ENCODE measurements around the gene ACER2. TPM values are rescaled to one million over a fixed set of nuclear protein-coding genes. Genes with fewer than 3 reads are reported as not detected.
"Not testable (repeated sequence)": the region's sequence is repeated elsewhere in the genome, so short reads cannot be mapped to it uniquely, and the experiment has no call there.

ACER2 gene
- total RNA-seq, 1 donor from 2014 or later: 20.1 TPM

GRCh38 chr9:19408316-19408692, 505 bp upstream of the ACER2 start:
- no peak for DNase-seq (ENCODE audit: extremely low read depth, low read depth, low spot score)

- DNase-seq (ENCODE audit: extremely low read depth, low read depth, low spot score): no peak
Measured at GRCh38 chr9:19409401-19410194, 789 bp downstream of the ACER2 start.

GRCh38 chr9:19410195-19410503, 1.3 kb downstream of the ACER2 start:
- DNase-seq (ENCODE audit: extremely low read depth, low read depth, low spot score): no peak

GRCh38 chr9:19410594-19410993, 1.8 kb downstream of the ACER2 start:
- DNase-seq (ENCODE audit: extremely low read depth, low read depth, low spot score): no peak

- no peak for DNase-seq (ENCODE audit: extremely low read depth, low read depth, low spot score)
Measured at GRCh38 chr9:19411316-19411715, 2.5 kb downstream of the ACER2 start.

GRCh38 chr9:19413456-19413855, 4.6 kb downstream of the ACER2 start:
- DNase-seq (ENCODE audit: extremely low read depth, low read depth, low spot score): not testable (repeated sequence)

- DNase-seq (ENCODE audit: extremely low read depth, low read depth, low spot score): no peak
Measured at GRCh38 chr9:19416143-19416542, 7.3 kb downstream of the ACER2 start.

GRCh38 chr9:19420877-19421276, 12.1 kb downstream of the ACER2 start:
- DNase-seq (ENCODE audit: extremely low read depth, low read depth, low spot score): no peak

GRCh38 chr9:19423163-19423562, 14.4 kb downstream of the ACER2 start:
- DNase-seq (ENCODE audit: extremely low read depth, low read depth, low spot score): no peak

GRCh38 chr9:19424176-19424779, 15.5 kb downstream of the ACER2 start:
- DNase-seq (ENCODE audit: extremely low read depth, low read depth, low spot score): no peak

GRCh38 chr9:19429595-19429994, 20.8 kb downstream of the ACER2 start:
- DNase-seq (ENCODE audit: extremely low read depth, low read depth, low spot score): no peak

GRCh38 chr9:19430201-19430760, 21.5 kb downstream of the ACER2 start:
- no peak for DNase-seq (ENCODE audit: extremely low read depth, low read depth, low spot score)

- DNase-seq (ENCODE audit: extremely low read depth, low read depth, low spot score): no peak
Measured at GRCh38 chr9:19431361-19432171, 22.8 kb downstream of the ACER2 start.

GRCh38 chr9:19432473-19432872, 23.7 kb downstream of the ACER2 start:
- no peak for DNase-seq (ENCODE audit: extremely low read depth, low read depth, low spot score)

GRCh38 chr9:19433729-19434128, 24.9 kb downstream of the ACER2 start:
- DNase-seq (ENCODE audit: extremely low read depth, low read depth, low spot score): not testable (repeated sequence)

GRCh38 chr9:19440376-19440775, 31.6 kb downstream of the ACER2 start:
- DNase-seq (ENCODE audit: extremely low read depth, low read depth, low spot score): no peak

GRCh38 chr9:19440823-19441580, 32.2 kb downstream of the ACER2 start:
- DNase-seq (ENCODE audit: extremely low read depth, low read depth, low spot score): no peak

GRCh38 chr9:19441730-19442129, 32.9 kb downstream of the ACER2 start:
- DNase-seq (ENCODE audit: extremely low read depth, low read depth, low spot score): no peak

GRCh38 chr9:19442240-19442639, 33.4 kb downstream of the ACER2 start:
- no peak for DNase-seq (ENCODE audit: extremely low read depth, low read depth, low spot score)

- no peak for DNase-seq (ENCODE audit: extremely low read depth, low read depth, low spot score)
Measured at GRCh38 chr9:19445452-19445851, 36.6 kb downstream of the ACER2 start.

GRCh38 chr9:19446361-19446861, 37.6 kb downstream of the ACER2 start:
- DNase-seq (ENCODE audit: extremely low read depth, low read depth, low spot score): no peak

Data from glomerular endothelial cell (primary cell).